TTC549 (cell line): ENCODE measurements around the gene KLHDC9.

Experiments
- FAIRE-seq: peaks from 2 replicates; lab custom pipeline; 2012; peaks lifted over from hg19 to GRCh38; lab: Jason Lieb, UNC

Gene KLHDC9

DNA sequence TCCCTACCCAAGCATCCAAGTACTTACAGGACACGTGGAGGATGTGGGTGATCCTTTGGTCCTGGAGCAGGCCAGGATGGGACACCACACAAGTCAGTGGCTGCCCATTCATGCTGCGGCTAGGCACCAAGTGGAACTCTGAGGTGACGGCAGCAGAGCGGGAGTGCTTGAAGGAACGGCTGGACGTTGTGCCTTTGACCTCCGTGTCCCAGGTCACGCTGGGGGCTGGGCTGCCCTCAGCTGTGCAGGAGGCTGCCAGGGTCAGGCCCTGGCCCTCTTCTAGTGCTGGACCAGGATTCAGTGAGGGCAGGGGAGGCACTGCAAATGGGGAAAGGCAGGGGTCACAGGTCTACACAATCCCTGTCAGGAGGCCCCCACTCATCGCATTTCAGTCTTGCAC is 20.7 kb upstream of the KLHDC9 start:
- FAIRE-seq, result no peak

DNA sequence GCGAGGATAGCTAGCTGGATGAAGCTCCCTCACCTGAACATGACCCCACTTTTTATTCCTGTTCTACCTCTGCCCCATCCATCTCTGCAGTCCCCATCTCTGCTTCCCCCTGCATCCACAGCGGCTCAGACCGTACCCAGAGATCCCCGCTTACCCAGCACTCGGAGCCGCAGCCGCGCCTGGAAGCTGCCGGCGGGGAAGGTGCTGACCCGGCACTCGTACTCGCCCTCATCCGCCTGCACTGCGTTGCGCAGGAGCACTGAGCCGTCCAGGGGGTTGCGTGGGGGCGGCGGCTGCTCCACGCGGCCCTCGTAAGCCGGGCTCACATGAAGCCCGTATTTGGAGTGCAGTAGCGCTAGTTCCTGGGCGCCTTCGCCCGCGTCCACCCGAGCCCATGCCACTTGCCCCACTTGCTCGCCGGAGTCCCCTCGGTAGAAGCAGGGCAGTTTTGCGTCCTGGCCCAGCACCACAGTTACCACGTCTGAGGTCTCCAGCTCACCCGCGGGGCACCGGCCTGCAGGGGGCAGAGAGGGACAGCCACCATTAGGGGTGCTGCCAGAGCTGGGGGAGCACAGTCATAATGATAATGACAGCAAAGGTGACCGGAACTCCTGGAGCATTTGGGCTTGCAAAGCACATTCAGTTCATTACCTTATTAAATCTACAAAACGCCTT is 18.6 kb upstream of the KLHDC9 start:
- no peak for FAIRE-seq

DNA sequence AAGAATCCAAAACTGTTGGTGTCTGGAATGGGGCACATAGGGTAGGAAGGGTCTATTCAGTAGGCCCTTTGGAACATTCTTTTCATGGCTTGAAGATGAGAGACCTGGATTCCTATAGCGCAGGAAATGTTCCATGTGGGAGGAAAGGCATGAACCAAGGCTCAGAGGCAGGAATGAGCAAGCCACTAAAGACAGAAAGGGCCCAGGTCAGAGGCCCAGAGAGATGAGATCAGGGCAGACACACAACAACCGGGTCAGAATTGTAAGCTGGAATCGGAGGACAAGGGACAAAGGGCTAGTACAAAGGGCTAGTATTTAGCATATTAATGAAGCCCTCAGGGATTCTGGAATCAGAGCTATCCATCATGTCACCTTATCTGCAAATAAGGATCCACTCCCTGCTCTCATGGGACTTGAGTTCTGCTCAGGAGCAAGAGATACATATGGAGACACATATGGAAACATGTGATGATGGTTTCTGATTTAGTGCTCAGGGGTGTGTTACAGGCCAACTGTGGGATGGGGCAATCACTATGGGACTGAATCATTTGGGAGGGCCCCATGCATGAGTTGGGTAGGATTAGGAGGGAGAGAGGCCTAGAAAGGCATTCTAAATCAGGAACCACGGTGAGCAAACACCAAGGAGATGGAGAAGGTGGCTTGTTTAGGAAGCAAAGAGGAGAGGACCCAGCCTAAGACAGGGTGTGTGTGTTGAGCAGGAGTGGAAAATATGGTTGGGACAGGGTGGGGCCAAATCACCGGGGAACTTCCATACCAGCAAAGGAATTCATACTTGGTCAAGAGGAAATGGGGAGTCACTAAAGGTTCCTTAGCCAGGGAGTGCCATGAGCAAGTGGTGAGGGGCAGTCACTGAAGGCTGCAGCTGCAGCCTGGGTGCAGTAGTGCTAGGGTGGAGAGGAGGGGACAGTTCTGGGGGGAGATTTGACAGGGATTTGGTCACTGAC is 17.4 kb upstream of the KLHDC9 start:
- FAIRE-seq, result no peak

DNA sequence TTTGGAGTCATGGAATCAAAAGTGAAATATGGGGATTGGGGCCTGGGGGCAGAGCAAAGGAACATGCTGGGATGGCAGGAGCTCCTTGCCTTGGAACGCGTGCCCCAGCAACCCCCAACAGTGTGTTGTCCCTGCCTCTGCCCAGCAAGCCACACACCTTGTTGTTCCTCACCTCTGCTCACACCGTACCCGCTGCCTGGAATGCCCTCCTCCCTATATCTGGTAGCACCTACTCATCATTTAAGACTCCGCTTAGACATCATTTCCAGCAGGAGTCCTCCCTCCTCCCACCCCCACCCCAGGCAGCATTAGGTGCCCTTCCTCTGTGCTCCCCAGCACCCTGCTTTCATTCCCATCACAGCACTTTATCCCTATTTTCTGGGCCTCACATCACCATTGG is 16.6 kb upstream of the KLHDC9 start:
- no peak for FAIRE-seq

DNA sequence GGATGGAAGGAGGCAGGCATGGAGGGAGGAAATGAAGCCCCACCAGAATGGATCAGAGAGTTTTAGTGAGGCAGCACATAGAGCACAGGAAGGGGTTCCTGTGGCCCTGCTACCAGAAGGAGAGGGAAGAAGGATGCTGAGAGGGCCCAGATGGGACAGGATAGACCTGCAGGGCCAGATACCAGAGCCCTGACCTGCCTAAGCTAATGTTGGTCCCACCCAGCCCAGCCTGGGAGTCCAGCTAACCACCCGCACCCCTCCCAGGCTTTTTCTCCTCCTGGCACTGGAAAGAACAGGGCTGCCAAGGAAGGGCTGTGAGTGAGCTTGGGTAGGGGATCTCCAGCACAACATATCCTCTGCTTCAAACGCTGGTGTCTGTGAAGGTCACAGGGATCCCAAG is 15.7 kb upstream of the KLHDC9 start:
- no peak for FAIRE-seq

DNA sequence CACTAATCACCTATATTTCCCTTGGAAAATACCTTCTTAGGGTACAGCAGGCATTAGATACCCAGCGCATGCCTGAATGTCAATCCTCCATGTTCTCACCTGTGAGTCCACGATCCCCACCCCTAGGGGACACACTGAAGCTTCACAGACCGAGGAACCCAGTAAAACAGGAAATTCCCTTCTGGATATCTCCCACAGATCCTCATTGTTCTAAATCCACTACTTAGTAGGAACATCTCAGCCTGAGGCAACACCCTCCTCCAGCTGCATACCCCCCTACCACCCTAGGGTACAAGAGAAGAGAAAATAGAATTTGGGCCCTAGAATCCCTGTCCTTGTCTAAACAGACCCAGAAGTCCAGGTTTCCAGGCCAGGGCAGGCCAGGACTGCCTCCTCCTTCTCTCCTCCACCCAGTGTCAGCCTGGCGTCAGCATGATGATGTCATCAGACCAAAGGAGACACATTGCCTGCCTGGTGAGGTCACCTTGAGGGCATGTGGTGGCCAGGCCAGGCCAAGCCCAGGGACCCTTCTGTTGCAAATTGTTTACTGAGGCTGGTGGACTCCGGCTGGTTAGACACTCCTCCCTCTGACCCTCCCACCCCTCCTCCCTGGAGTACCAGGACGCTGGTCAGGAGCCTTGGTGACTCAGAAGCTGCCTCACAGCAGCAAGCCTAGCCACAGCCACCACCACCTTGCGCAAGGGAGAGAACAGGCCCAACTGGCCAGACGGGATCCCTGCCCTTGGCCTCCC is 15.0 kb upstream of the KLHDC9 start:
- FAIRE-seq, result no peak

DNA sequence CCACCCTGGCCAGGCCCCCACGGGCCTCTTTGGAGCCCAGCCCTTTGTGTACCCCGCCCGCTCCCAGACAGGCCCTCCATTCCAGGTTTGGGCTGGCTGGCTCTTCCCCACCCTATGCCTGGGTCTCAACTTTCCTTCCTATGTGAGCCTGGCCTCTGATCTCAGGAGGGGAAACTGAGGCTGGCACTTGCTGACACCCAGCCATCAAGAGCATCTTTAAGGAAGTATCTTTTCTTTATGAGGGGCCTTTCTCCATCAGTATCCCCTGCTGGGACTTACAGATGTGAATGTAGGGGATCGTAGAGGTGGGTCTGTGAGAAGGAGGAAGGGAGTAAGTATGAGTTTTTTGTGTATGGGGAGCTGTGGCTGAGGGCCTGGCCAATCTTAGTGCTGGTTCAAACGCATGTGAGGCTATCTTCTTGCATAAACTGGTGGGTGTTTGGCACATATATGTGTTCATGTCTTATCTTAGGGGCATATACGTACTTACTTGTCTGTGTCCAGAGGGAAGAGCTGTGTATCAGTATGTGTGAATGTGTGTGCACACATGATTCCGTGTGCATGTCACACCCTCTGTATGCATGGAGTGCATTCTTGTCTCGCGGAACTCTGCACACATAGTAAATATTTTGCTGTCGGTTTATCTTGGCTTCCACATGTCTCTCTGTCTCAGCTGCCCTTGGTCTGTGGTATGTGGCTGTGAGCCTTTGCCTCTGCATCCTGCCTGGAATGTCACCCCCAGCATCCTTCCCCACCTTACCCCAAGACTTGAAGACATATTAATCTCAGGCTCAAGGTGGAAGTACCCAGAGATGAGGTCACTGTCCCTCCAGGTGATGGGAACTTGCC is 14.2 kb upstream of the KLHDC9 start:
- no peak for FAIRE-seq

DNA sequence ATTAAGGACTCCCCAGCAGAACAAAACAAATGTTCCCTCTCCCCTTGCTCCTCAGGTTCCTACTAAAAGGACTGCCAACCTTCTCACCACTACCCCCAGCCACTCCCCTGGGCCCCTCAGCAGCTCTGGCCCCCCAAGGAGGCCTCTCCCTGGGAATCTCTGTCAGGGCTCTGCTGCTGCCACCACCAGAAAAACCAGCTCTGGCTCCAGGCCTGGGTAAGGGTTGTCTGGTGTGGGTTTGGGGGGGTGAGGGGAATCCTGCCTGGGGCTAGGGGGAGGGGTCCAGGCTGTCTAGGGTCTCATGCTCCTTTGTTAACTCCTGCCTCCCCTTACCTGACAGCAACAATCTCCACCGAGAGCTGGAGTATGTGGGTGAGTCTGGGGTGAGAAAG is 13.6 kb upstream of the KLHDC9 start:
- no peak for FAIRE-seq

DNA sequence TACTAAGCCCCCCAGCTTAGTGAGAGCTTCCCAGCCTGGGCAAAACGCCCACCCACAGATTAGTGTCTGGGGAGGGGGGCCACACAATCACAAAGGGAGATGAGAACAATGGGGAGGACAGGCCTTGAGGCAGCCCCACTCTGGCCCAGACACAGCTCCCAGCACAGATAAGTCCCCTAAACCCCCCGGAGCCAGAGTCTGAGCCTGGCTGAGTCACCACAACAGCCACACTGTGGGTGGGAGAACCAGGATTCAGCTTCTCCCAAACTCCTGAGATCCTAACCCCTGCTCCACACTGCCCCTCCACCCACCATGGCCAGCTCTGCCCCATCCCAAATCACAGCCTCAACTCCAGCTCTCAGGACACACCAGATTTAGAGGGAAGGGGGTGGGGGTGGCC is 13.0 kb upstream of the KLHDC9 start:
- no peak for FAIRE-seq

DNA sequence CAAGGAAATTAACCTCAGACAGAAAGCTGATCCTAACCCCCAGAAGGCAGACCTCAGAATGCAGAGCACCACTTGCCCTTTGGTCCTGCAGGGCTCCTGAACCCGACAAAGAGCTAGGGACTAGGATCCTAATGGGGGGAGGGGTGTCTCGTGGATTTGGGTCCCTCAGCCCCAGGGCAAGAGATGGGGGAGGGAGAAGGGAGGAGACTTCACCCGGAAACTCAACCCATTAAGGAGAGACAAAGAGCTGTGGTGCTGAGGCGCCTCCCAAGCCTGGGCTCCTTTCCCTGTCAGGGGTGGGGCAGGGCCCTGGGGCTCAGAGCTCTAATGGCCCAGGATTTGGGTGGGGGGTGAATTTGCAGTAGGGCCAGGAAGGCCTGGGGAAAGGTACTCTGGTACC is 11.7 kb upstream of the KLHDC9 start:
- FAIRE-seq, result no peak

DNA sequence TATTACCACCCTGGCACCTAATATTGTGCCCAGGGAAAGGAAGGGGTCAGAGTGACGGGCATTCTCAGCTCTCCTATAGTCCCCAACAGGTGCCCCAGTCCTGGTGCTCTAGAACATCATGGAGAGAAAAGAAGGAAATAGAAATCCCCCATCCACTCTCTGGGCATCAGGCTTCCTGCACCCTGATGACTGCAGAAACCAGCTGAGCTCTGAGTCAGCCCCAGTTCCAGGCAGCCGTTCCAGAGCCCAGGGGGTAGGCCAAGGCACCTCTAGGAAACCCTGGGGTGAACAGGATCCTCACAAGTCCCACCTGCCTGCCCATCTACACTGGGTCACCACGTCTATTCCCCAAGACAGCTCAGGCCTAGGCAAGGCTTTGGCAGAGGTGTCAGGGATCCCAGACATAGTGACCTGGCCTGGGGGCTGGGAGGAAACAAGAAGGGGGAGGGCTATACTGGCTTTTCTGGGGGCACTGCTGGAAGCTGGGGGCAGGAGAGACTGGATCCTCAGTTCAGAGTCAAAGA is 9.5 kb upstream of the KLHDC9 start:
- FAIRE-seq, result no peak

DNA sequence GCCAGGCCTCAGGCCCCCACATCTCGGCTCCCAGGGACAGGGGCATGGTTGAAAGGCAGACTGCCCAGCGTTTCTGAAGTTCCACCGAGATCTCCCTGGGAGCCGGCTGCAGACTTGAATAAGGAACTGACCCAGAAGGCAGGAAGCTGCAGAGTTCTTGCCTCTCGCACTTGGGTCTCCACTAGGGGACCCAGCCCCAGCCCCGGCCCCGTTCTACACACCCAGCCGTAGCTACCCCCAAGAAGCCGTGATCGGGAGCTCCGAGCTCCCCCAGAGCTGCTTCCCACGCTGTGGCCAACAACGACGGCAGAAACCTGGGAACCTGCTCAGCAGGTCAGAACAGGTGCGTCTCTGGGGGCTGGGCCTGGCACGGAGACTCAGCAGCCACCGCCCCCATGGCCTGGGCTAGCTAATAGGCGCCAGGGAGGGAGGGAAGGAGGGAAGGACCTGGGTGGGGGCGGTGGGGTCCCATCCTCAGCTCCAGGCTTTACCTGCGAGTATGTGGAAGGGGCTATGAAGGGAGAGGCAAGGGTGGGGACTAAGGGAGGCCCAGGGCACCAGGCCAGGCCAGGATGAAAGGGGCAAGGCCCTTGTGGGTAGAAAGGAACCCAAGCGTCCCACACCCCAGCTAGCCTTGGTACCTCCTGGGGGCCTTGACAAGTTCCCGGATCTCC is 8.8 kb upstream of the KLHDC9 start, which contains the start of gene NECTIN4:
NECTIN4 (minus strand) TSS at position 308 of the 674 bp plus-strand sequence; CDS start at position 46, 262 bp downstream.
- no peak for FAIRE-seq

DNA sequence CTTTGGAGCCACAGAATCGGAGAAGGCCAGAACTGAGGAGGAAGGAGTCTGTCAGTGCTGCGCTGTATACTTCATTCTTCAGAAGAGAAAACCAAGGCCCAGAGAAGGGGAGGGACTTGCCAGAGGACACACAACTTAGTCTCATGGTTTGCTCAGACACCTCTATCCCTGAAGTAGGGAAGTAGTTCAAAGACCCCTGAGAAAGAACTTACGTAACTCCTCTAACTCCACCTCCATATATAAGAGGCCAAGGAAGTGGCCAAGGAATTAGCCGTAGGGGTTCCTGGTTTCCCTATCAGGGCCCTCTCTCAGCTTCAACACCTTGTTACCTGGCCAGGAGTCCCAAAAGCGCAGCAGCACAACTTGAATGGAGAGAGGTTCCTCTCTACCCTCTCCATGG is 8.2 kb upstream of the KLHDC9 start:
- FAIRE-seq, result no peak

DNA sequence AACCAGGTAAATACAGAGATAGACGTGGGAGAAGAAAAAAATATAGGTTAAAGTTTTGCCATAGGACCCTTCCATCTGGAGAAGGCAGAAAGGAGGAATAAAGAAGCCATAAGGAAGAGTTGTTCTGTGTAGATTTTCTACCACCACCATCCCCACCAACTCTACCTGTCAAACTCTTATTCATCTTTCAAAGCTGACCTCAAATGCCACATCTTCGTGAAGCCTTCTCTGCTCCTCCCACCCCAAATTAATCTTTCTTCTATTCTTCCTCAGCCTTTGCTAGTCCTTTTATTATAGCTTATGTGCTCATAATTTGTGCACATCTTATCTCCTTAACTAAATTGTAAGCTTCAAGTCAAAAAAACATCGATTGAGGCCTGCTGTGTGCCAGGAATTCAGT is 7.5 kb upstream of the KLHDC9 start:
- FAIRE-seq, result no peak

DNA sequence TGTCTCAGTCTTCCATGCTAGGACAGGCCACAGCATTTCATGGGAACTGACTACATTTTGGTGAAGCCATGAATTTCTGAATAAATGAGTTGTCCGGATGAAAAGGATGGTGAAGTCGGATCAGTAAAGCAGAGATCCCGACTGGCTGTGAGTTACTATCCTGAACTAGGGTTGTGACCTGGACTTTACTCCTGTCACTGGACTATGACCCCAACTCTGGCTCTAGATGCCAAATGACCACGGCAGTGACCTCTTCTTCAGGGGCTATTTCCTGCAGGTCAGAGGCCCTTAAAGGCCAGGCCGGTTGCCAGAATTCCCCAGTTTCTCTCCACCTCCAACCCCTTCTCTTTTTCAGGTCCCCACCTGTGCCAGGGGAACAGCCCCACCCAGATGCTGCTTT is 7.1 kb upstream of the KLHDC9 start:
- no peak for FAIRE-seq

DNA sequence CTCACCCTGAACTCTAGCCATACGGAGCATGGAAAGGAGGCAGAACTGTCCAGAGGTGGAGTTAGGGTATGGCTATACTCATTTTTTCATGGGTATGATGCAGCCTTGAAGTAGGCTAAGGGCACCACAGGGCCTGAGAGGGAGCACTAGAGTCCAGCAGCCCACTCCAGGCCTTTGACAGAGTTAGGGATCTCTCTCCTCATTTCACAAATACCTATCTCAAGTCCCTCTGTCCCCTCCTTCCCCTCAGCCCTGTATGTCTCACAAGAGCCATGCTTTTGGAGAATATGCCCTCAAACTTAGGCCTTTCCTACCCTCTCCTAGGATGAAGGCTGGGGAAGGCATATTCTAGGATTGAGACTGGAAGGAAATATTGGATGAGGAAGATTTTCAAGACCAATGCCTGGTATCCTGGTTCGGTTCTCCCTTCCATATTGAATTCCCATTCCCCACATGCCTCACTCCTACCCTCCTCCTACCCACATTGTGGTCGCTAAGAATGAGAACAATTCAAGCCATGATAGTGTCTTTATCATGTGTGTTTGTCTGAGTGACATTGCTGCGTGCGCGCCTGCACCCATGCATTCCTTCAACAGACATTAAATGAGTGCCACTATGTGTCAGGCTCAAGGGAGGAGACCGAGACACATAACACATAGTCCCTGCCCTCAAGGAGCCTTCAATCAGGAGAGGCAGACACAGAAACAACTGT is 6.2 kb upstream of the KLHDC9 start:
- no peak for FAIRE-seq

DNA sequence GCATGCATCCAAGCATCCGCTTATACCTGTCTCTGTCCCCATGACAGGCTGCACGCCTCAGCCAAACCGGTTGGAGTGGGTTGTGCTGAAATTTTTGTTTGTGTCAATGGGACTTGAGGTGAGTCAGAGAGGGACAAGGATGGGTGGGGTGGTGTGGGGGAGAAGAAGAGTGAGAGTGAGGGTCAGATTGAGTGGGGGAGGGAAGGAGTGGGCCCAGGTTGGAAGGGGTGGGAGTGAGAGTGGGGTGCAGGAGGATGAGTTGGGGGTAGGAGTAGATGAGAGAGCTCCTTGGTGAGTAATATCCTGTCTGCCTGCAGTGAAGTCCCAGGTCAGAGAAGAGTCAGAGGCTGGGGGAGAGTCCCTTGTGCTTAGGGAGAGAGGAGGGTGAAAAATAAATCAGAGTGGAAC is 5.5 kb upstream of the KLHDC9 start:
- no peak for FAIRE-seq

DNA sequence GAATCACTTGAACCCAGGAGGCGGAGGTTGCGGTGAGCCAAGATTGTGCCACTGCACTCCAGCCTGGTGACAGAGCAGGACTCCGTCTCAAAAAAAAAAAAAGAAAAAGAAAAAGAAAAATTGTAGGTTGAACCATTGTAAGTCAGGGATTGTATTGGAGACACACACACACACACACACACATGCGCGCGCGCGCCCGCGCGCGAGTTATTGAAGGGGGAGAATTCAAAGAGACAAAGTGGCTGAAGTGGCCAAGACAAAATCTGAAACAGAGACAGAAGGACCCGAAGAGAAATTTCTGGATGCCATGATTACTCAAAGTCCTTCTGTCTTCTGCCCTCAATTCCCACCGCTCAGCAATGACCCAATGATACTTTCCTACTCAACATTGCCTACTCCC is 3.7 kb upstream of the KLHDC9 start:
- FAIRE-seq, result no peak

DNA sequence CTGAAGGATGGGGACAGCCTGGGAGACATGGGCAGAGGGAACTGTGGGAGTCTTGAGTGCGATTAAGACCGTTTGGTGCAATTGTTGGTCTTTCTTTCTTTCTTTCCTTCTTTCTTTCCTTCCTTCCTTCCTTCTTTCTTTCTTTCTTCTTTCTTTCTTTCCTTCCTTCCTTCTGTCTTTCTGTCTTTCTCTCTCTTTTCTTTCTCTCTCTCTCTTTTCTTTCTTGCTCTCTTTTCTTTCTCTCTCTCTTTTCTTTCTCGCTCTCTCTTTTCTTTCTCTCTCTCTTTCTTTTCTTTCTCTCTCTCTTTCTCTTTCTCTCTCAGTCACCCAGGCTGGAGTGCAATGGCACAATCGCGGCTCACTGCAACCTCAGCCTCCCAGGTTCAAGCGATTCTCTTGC is 2.9 kb upstream of the KLHDC9 start:
- no peak for FAIRE-seq

DNA sequence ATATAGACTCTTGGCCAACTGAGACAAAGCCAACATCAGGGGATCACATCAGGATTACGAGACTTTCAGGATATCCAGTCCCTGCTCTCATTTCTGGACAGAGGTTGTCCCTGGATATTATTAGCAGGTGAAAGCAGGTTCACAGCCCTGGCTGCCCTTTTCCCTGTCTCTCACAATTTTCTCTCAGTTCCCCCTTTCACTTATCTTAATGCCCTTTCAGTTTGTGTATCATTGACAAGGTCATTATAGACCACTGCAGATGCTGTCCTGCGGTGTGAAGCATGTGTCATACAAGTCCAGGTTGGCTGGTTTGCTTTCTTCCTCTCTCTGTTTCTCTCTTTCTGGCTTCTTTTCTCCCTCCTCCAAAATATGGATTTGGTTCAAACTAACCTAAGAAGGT is 2.1 kb upstream of the KLHDC9 start:
- no peak for FAIRE-seq

DNA sequence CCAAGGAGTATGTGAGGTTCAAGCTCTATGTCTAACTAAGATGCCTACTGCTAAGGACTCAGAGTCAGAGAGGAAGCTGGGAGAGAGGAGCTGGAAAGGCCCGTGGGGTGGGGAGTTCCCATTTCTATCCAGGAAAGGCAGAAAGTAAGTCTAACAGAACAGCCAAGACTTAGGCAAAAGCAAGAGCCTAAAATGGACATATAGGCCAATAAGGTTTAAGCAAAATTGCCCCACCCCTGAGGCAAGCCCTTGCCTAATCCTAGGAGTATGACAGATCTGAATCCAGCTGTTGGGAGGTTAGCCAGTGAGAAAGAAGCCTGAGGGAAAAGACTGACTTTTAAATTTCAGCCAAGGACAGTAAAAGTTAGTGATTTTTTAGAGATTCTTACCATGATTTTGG is 1.6 kb upstream of the KLHDC9 start:
- FAIRE-seq, result no peak
